Measurements from ENCODE around the gene GABPB1.

DNA sequence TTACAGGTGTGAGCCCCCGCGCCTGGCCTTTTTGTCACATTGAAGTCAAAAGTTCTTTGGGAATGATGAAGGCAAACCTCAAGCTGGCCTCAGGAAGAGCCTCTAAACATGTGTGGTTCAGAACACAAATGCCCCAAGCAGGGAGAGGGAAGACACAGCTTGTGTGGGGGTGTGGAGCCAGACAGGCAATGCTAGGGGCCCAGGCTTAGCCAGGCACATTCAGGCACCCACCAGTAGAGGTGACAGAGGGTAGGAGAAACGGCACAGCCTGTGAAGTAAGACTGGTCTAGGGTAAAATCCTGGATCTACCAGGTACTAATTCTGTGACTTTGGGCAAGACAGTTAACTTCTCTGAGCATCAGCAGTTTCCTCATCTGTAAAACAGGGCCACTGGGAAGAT, 93.0 kb downstream of the GABPB1 start:
- TF ChIP-seq, protein P1, sequence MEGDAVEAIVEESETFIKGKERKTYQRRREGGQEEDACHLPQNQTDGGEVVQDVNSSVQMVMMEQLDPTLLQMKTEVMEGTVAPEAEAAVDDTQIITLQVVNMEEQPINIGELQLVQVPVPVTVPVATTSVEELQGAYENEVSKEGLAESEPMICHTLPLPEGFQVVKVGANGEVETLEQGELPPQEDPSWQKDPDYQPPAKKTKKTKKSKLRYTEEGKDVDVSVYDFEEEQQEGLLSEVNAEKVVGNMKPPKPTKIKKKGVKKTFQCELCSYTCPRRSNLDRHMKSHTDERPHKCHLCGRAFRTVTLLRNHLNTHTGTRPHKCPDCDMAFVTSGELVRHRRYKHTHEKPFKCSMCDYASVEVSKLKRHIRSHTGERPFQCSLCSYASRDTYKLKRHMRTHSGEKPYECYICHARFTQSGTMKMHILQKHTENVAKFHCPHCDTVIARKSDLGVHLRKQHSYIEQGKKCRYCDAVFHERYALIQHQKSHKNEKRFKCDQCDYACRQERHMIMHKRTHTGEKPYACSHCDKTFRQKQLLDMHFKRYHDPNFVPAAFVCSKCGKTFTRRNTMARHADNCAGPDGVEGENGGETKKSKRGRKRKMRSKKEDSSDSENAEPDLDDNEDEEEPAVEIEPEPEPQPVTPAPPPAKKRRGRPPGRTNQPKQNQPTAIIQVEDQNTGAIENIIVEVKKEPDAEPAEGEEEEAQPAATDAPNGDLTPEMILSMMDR (IDR thresholded peaks at IDR 0.05) = no peak
- TF ChIP-seq, protein P2, sequence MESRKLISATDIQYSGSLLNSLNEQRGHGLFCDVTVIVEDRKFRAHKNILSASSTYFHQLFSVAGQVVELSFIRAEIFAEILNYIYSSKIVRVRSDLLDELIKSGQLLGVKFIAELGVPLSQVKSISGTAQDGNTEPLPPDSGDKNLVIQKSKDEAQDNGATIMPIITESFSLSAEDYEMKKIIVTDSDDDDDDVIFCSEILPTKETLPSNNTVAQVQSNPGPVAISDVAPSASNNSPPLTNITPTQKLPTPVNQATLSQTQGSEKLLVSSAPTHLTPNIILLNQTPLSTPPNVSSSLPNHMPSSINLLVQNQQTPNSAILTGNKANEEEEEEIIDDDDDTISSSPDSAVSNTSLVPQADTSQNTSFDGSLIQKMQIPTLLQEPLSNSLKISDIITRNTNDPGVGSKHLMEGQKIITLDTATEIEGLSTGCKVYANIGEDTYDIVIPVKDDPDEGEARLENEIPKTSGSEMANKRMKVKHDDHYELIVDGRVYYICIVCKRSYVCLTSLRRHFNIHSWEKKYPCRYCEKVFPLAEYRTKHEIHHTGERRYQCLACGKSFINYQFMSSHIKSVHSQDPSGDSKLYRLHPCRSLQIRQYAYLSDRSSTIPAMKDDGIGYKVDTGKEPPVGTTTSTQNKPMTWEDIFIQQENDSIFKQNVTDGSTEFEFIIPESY (IDR thresholded peaks at IDR 0.05; ENCODE audit: borderline replicate concordance, low read depth) = no peak
- TF ChIP-seq, protein P3, sequence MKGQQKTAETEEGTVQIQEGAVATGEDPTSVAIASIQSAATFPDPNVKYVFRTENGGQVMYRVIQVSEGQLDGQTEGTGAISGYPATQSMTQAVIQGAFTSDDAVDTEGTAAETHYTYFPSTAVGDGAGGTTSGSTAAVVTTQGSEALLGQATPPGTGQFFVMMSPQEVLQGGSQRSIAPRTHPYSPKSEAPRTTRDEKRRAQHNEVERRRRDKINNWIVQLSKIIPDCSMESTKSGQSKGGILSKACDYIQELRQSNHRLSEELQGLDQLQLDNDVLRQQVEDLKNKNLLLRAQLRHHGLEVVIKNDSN (IDR thresholded peaks at IDR 0.05; ENCODE audit: borderline replicate concordance, low read depth) = no peak
